ENCODE data around the gene CD1E.

GRCh38 chr1:158396646-158397045 is 43.0 kb downstream of the CD1E start:
- TF ChIP-seq CTCF (IDR thresholded peaks at IDR 0.05) (no peak), POLR2A (IDR thresholded peaks at IDR 0.05) (no peak)

Measured in adrenal gland (tissue), 5 donors.